Measurements from ENCODE around the gene SGSH.

SGSH gene

GRCh38 chr17:80190716-80191115 lies 29.4 kb downstream of the SGSH start:
- peaks cover 0 to 19% (median 10%) of the 10 kb centered on the region in 4 donors for H3K4me1 ChIP-seq
- H3K4me3 ChIP-seq = no peak overlapping the region
- peaks cover 0 to 64% of the 10 kb centered on the region in 2 donors for H3K27me3 ChIP-seq
- intact Hi-C loops (cut with DNase I; ENCODE audit: low total_unique reads) = loop anchor here (10.0 kb wide), 1 partner anchor 174 kb away; no protein-coding TSS in a partner anchor
- H3K27ac ChIP-seq = no peak overlapping the region
- no peak for TF ChIP-seq CTCF (IDR thresholded peaks at IDR 0.05)
- no peaks in the 10 kb centered on the region for H3K9me3 ChIP-seq
- DNase-seq = no peak
- H3K36me3 ChIP-seq = no peaks in the 10 kb centered on the region

GRCh38 chr17:80189611-80190010 lies 30.5 kb downstream of the SGSH start:
- intact Hi-C loops (cut with DNase I; ENCODE audit: low total_unique reads) = loop anchor here (10.0 kb wide), 1 partner anchor 175 kb away; no protein-coding TSS in a partner anchor
- peaks cover 0 to 53% of the 10 kb centered on the region in 2 donors for H3K27me3 ChIP-seq
- H3K36me3 ChIP-seq = no peaks in the 10 kb centered on the region
- no peak for TF ChIP-seq CTCF (IDR thresholded peaks at IDR 0.05)
- no peak overlapping the region for H3K4me3 ChIP-seq
- DNase-seq = no peak
- no peaks in the 10 kb centered on the region for H3K9me3 ChIP-seq
- H3K4me1 ChIP-seq = peaks cover 0 to 19% (median 10%) of the 10 kb centered on the region in 4 donors
- H3K27ac ChIP-seq = no peak overlapping the region

GRCh38 chr17:80187515-80187941 lies 32.6 kb downstream of the SGSH start:
- intact Hi-C loops (cut with DNase I; ENCODE audit: low total_unique reads) = no loop called here
- H3K27ac ChIP-seq = no peak overlapping the region
- H3K27me3 ChIP-seq = peaks cover 0 to 58% of the 10 kb centered on the region in 2 donors
- no peaks in the 10 kb centered on the region for H3K9me3 ChIP-seq
- no peaks in the 10 kb centered on the region for H3K36me3 ChIP-seq
- no peak for TF ChIP-seq CTCF (IDR thresholded peaks at IDR 0.05)
- H3K4me3 ChIP-seq = no peak overlapping the region
- peaks cover 0 to 17% (median 10%) of the 10 kb centered on the region in 4 donors for H3K4me1 ChIP-seq
- no peak for DNase-seq

GRCh38 chr17:80187090-80187489 lies 33.0 kb downstream of the SGSH start:
- DNase-seq = no peak
- peaks cover 0 to 13% (median 8%) of the 10 kb centered on the region in 4 donors for H3K4me1 ChIP-seq
- H3K27ac ChIP-seq = no peak overlapping the region
- peaks cover 0 to 63% of the 10 kb centered on the region in 2 donors for H3K27me3 ChIP-seq
- intact Hi-C loops (cut with DNase I; ENCODE audit: low total_unique reads) = no loop called here
- no peak for TF ChIP-seq CTCF (IDR thresholded peaks at IDR 0.05)
- no peaks in the 10 kb centered on the region for H3K9me3 ChIP-seq
- no peaks in the 10 kb centered on the region for H3K36me3 ChIP-seq
- no peak overlapping the region for H3K4me3 ChIP-seq

GRCh38 chr17:80185968-80186367 lies 34.2 kb downstream of the SGSH start:
- Histone ChIP-seq H3K9me3 (no peaks in the 10 kb centered on the region), H3K27ac (no peak overlapping the region), H3K4me3 (no peak overlapping the region), H3K36me3 (no peaks in the 10 kb centered on the region), H3K4me1 (peaks cover 0 to 5% (median 4%) of the 10 kb centered on the region in 4 donors), H3K27me3 (peaks cover 0 to 69% of the 10 kb centered on the region in 2 donors)
- intact Hi-C loops (cut with DNase I; ENCODE audit: low total_unique reads) = no loop called here
- no peak for TF ChIP-seq CTCF (IDR thresholded peaks at IDR 0.05)
- no peak for DNase-seq

GRCh38 chr17:80184423-80184714 lies 35.8 kb downstream of the SGSH start:
- intact Hi-C loops (cut with DNase I; ENCODE audit: low total_unique reads) = no loop called here
- no peak for TF ChIP-seq CTCF (IDR thresholded peaks at IDR 0.05)
- Histone ChIP-seq H3K4me1 (peaks cover 0 to 5% (median 4%) of the 10 kb centered on the region in 4 donors), H3K9me3 (no peaks in the 10 kb centered on the region), H3K27ac (no peak overlapping the region), H3K4me3 (no peak overlapping the region), H3K27me3 (peaks cover 0 to 63% of the 10 kb centered on the region in 2 donors), H3K36me3 (no peaks in the 10 kb centered on the region)
- DNase-seq = no peak

Data from tibial artery (tissue), 4 donors.